HepG2 (cell line): ENCODE data around the gene SMIM45.

ENCODE experiments used
- ATF6 ChIP-seq: sonication (generic); formaldehyde crosslinking; conservative IDR thresholded peaks from 2 replicates; pipeline ENCODE4 v1.4.0; 2020; ENCODE audit warnings: missing genetic modification reagents
- CREM ChIP-seq, 2 experiments: sonication (generic) in 1 of 2; formaldehyde crosslinking in 1 of 2; IDR thresholded peaks; 2 replicates each; pipeline versions ENCODE4 v1.4.0 to v1.6.1; 2016 to 2020; ENCODE audit warnings: antibody characterized with exemption in 1 of 2, mild to moderate bottlenecking in 1 of 2, missing genetic modification reagents in 1 of 2
- DMAP1 ChIP-seq: IDR thresholded peaks from 2 replicates; pipeline ENCODE4 v1.6.1; 2016
- ELF1 ChIP-seq: sonication (generic); formaldehyde crosslinking; IDR thresholded peaks from 2 replicates; pipeline ENCODE4 v1.4.0; 2020; ENCODE audit warnings: missing genetic modification reagents
- HNF4A ChIP-seq: sonication (generic); formaldehyde crosslinking; IDR thresholded peaks from 2 replicates; pipeline ENCODE4 v1.4.0; 2020; ENCODE audit warnings: missing genetic modification reagents
- KDM2A ChIP-seq: sonication (generic); formaldehyde crosslinking; IDR thresholded peaks from 2 replicates; pipeline ENCODE4 v1.4.0; 2020; ENCODE audit warnings: low read depth, missing genetic modification reagents, borderline replicate concordance
- MED1 ChIP-seq: sonication (generic); formaldehyde crosslinking; IDR thresholded peaks from 2 replicates; pipeline ENCODE4 v1.4.0; 2020; ENCODE audit warnings: missing genetic modification reagents
- SAP130 ChIP-seq: IDR thresholded peaks from 2 replicates; pipeline ENCODE4 v1.6.1; 2016; ENCODE audit warnings: low read depth
- SMAD1 ChIP-seq: sonication (generic); formaldehyde crosslinking; IDR thresholded peaks from 2 replicates; pipeline ENCODE4 v1.4.0; 2020; ENCODE audit warnings: missing genetic modification reagents, low read depth, mild to moderate bottlenecking, borderline replicate concordance
- TBX2 ChIP-seq: sonication (generic); formaldehyde crosslinking; IDR thresholded peaks from 2 replicates; pipeline ENCODE4 v1.5.0; 2020; ENCODE audit warnings: missing genetic modification reagents, mild to moderate bottlenecking, borderline replicate concordance
- TRAFD1 ChIP-seq: sonication (generic); formaldehyde crosslinking; IDR thresholded peaks from 2 replicates; pipeline ENCODE4 v1.5.1; 2020; ENCODE audit warnings: missing genetic modification reagents, mild to moderate bottlenecking, borderline replicate concordance
- ZFY ChIP-seq: sonication (generic); formaldehyde crosslinking; IDR thresholded peaks from 2 replicates; pipeline ENCODE4 v1.4.0; 2020; ENCODE audit warnings: missing genetic modification reagents
- ZNF446 ChIP-seq: sonication (generic); formaldehyde crosslinking; IDR thresholded peaks from 2 replicates; pipeline ENCODE4 v1.5.0; 2020; ENCODE audit warnings: mild to moderate bottlenecking, missing genetic modification reagents
- ZNF616 ChIP-seq: sonication (generic); formaldehyde crosslinking; IDR thresholded peaks from 2 replicates; pipeline ENCODE4 v1.5.0; 2020; ENCODE audit warnings: low read depth, mild to moderate bottlenecking, missing genetic modification reagents
- ZNF646 ChIP-seq: sonication (generic); formaldehyde crosslinking; IDR thresholded peaks from 2 replicates; pipeline ENCODE4 v1.9.0; 2021; ENCODE audit warnings: mild to moderate bottlenecking, missing genetic modification reagents
- ZNF710 ChIP-seq: sonication (generic); formaldehyde crosslinking; IDR thresholded peaks from 2 replicates; pipeline ENCODE4 v1.5.0; 2020; ENCODE audit warnings: mild to moderate bottlenecking, missing genetic modification reagents, borderline replicate concordance

Gene SMIM45

GRCh38 chr22:41927813-41928212 lies 24.1 kb upstream of the SMIM45 start (continued):
- TF ChIP-seq ZNF646 (CRISPR knock-in tag) (no peak), TRAFD1 (0 out of 2 replicates have a peak, but pooled peaks have one; percentile 6), KDM2A (CRISPR knock-in tag) (0 out of 2 replicates have a peak, but pooled peaks have one; percentile 26), ZNF616 (CRISPR knock-in tag) (no peak), ZNF446 (CRISPR knock-in tag) (no peak), SMAD1 (CRISPR knock-in tag) (0 out of 2 replicates have a peak, but pooled peaks have one; percentile 7), ATF6 (no peak), CREM (IDR thresholded peaks at IDR 0.05) (0 out of 2 replicates have a peak, but pooled peaks have one; percentile 17), CREM (CRISPR knock-in tag; IDR thresholded peaks at IDR 0.05) (no peak), MED1 (CRISPR knock-in tag) (peak; percentile 32; the same call in 1 of the 2 replicates), DMAP1 (CRISPR knock-in tag) (no peak), ZNF710 (CRISPR knock-in tag) (no peak), SAP130 (CRISPR knock-in tag) (peak; percentile 11; the same call in 1 of the 2 replicates), ELF1 (peak; percentile 47), HNF4A (CRISPR knock-in tag) (peak; percentile 11; the same call in 1 of the 2 replicates), ZFY (CRISPR knock-in tag) (peak; percentile 40; the same call in 1 of the 2 replicates), TBX2 (CRISPR knock-in tag) (no peak)
